PC-9 (cell line): ENCODE data around the gene SHFL.

ENCODE experiments used
- EZH2 ChIP-seq: fragments of 200-600 bp; sonication (generic); IDR thresholded peaks from 2 replicates; pipeline ENCODE4 v1.8.0; 2017; ENCODE audit warnings: antibody characterized with exemption, low read depth
- TF ChIP-seq, protein P1 (sequence below): fragments of 200-600 bp; sonication (generic); conservative IDR thresholded peaks from 2 replicates; pipeline ENCODE4 v1.6.1; 2017; ENCODE audit warnings: mixed run types, antibody characterized with exemption, mild to moderate bottlenecking, moderate library complexity

DNA sequence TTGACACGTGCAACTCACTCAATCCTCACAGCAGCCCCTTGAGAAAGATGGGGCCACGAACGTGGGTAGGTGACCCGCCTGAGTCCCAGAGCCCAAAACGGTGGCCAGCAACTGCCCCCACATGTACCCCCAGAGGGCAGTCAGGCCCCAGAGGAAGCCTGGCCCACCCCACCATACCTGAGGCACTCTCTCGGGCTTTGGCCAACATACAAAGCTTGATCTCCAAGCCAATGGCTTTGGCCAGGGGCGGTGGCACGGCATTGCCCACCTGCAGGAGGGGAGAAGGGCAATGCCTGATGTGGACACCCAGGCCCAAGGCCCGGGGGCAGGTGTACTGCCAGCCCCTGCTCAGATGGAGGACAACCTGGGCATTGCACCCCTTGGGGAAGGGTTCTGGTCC lies 47.9 kb downstream of the SHFL start:
- TF ChIP-seq, protein P1, sequence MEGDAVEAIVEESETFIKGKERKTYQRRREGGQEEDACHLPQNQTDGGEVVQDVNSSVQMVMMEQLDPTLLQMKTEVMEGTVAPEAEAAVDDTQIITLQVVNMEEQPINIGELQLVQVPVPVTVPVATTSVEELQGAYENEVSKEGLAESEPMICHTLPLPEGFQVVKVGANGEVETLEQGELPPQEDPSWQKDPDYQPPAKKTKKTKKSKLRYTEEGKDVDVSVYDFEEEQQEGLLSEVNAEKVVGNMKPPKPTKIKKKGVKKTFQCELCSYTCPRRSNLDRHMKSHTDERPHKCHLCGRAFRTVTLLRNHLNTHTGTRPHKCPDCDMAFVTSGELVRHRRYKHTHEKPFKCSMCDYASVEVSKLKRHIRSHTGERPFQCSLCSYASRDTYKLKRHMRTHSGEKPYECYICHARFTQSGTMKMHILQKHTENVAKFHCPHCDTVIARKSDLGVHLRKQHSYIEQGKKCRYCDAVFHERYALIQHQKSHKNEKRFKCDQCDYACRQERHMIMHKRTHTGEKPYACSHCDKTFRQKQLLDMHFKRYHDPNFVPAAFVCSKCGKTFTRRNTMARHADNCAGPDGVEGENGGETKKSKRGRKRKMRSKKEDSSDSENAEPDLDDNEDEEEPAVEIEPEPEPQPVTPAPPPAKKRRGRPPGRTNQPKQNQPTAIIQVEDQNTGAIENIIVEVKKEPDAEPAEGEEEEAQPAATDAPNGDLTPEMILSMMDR: no peak
- TF ChIP-seq EZH2: no peak
